HepG2 (cell line): ENCODE measurements around the gene ACTR3. TPM values are rescaled to one million over a fixed set of nuclear protein-coding genes. Genes with fewer than 3 reads are reported as not detected.

Experiments used
- ELF3 ChIP-seq: IDR thresholded peaks from 2 replicates; pipeline ENCODE4 v1.6.1; 2016; ENCODE audit warnings: missing genetic modification reagents, missing compliant biosample characterization
- FOXC1 ChIP-seq: sonication (generic); formaldehyde crosslinking; IDR thresholded peaks from 2 replicates; pipeline ENCODE4 v1.8.0; 2022; ENCODE audit warnings: mild to moderate bottlenecking, missing genetic modification reagents, borderline replicate concordance
- MAFK ChIP-seq, 2 experiments: IDR thresholded peaks in 1 of 2; conservative IDR thresholded peaks in 1 of 2; 2 replicates each; pipeline ENCODE4 v1.6.1; 2011; ENCODE audit warnings: improper control_type of control experiment in 2 of 2, low read length in 2 of 2
- MXI1 ChIP-seq: IDR thresholded peaks from 3 replicates; pipeline ENCODE4 v1.6.1; 2012; ENCODE audit warnings: low read depth, low read length, inconsistent platforms, borderline replicate concordance
- POGZ ChIP-seq: sonication (generic); formaldehyde crosslinking; IDR thresholded peaks from 2 replicates; pipeline ENCODE4 v1.4.0; 2020; ENCODE audit warnings: mild to moderate bottlenecking, missing genetic modification reagents
- POLR2AphosphoS2 ChIP-seq: IDR thresholded peaks from 2 replicates; pipeline ENCODE4 v1.6.1; 2011; ENCODE audit warnings: low read depth, low read length, improper control_type of control experiment
- POLR2G ChIP-seq: fragments of 200-400 bp; formaldehyde crosslinking; IDR thresholded peaks from 2 replicates; pipeline ENCODE4 v1.6.1; 2018; ENCODE audit warnings: mild to moderate bottlenecking, low read depth, low read length, moderate library complexity
- RARG ChIP-seq: sonication (generic); formaldehyde crosslinking; IDR thresholded peaks from 2 replicates; pipeline ENCODE4 v1.4.0; 2020; ENCODE audit warnings: low read depth, mild to moderate bottlenecking, missing genetic modification reagents
- SAP130 ChIP-seq: IDR thresholded peaks from 2 replicates; pipeline ENCODE4 v1.6.1; 2016; ENCODE audit warnings: low read depth
- SIN3A ChIP-seq: IDR thresholded peaks from 2 replicates; pipeline ENCODE4 v1.6.1; 2011; ENCODE audit warnings: low read depth, mild to moderate bottlenecking, control low read depth, low read length, borderline replicate concordance
- ZFP36L1 ChIP-seq: sonication (generic); formaldehyde crosslinking; IDR thresholded peaks from 2 replicates; pipeline ENCODE4 v1.8.0; 2022; ENCODE audit warnings: mild to moderate bottlenecking, missing genetic modification reagents, moderate library complexity
- ZKSCAN5 ChIP-seq: sonication (generic); formaldehyde crosslinking; IDR thresholded peaks from 2 replicates; pipeline ENCODE4 v1.5.1; 2020; ENCODE audit warnings: mild to moderate bottlenecking, missing genetic modification reagents
- ZNF335 ChIP-seq: sonication (generic); formaldehyde crosslinking; IDR thresholded peaks from 2 replicates; pipeline ENCODE4 v1.4.0; 2020; ENCODE audit warnings: missing genetic modification reagents
- ZNF562 ChIP-seq: sonication (generic); formaldehyde crosslinking; IDR thresholded peaks from 2 replicates; pipeline ENCODE4 v1.8.0; 2022; ENCODE audit warnings: missing genetic modification reagents, borderline replicate concordance
- ZNF749 ChIP-seq: sonication (generic); formaldehyde crosslinking; IDR thresholded peaks from 2 replicates; pipeline ENCODE4 v1.8.0; 2022; ENCODE audit warnings: mild to moderate bottlenecking, missing genetic modification reagents, moderate library complexity, borderline replicate concordance
- ZNF841 ChIP-seq: sonication (generic); formaldehyde crosslinking; IDR thresholded peaks from 2 replicates; pipeline ENCODE4 v1.8.1; 2023; ENCODE audit warnings: missing genetic modification reagents, borderline replicate concordance
- polyA plus RNA-seq, 8 experiments: library from polyadenylated mRNA; depleted of rRNA in 3 of 8; stranded (reverse) in 7 of 8; unstranded in 1 of 8; fragments of >200 nt; fragmentation: Illumina TruSeq in 4 of 8; extraction: Trizol in 4 of 8; gene quantifications; 2 replicates each; pipeline versions ENCODE4 v1.2.1 to v1.2.3, GENCODE V29; 2011 to 2016; ENCODE audit warnings: low read depth in 4 of 8, missing spikeins in 1 of 8, mixed read lengths in 1 of 8; ENCODE audit not compliant: insufficient read depth in 1 of 8
- total RNA-seq, 5 experiments: library from RNA; depleted of rRNA; stranded (reverse); fragments of >200 nt; fragmentation: Illumina TruSeq; extraction: Trizol; gene quantifications; 2 replicates each; pipeline ENCODE4 v1.2.3, GENCODE V29; 2016; ENCODE audit warnings: low read depth in 1 of 5
- TF ChIP-seq, protein P1 (sequence below): sonication (generic); formaldehyde crosslinking; IDR thresholded peaks from 2 replicates; pipeline ENCODE4 v1.8.1; 2022; ENCODE audit warnings: low read depth, mild to moderate bottlenecking, missing genetic modification reagents
- TF ChIP-seq, protein P2 (sequence below): sonication (generic); formaldehyde crosslinking; conservative IDR thresholded peaks from 2 replicates; pipeline ENCODE4 v1.4.0; 2020; ENCODE audit warnings: mild to moderate bottlenecking, missing genetic modification reagents, moderate library complexity
- TF ChIP-seq, protein P3 (sequence below): sonication (generic); formaldehyde crosslinking; IDR thresholded peaks from 2 replicates; pipeline ENCODE4 v1.4.0; 2020; ENCODE audit warnings: missing genetic modification reagents, borderline replicate concordance
- TF ChIP-seq, protein P4 (sequence below): sonication (generic); formaldehyde crosslinking; IDR thresholded peaks from 2 replicates; pipeline ENCODE4 v1.5.0; 2020; ENCODE audit warnings: missing genetic modification reagents

ACTR3 gene
- total and polyA plus RNA-seq, 2 of the 13 experiments (the other 11 are each of a cell fraction or from before 2014, with no cell fraction given): 123 to 225 TPM

DNA sequence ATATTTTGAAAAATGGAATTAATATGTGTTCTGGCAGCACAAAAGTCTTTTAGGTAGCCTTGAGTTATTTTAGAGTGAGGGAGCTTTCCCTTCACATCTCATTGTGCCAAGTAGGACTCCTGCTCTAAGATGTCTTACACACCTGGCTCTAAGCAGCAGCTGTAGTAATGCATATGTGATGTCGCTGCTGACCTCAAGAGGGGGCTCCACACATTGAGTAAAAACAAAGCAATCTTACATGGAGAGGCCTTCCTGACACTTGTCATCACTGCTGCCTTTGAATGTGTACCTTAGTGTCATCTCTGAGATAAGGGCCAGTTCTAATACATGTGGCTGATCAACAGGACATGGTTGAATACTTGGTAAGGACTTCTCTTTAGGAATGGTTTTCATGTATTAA is 75.8 kb downstream of the ACTR3 start (continued):
- TF ChIP-seq, protein P1, sequence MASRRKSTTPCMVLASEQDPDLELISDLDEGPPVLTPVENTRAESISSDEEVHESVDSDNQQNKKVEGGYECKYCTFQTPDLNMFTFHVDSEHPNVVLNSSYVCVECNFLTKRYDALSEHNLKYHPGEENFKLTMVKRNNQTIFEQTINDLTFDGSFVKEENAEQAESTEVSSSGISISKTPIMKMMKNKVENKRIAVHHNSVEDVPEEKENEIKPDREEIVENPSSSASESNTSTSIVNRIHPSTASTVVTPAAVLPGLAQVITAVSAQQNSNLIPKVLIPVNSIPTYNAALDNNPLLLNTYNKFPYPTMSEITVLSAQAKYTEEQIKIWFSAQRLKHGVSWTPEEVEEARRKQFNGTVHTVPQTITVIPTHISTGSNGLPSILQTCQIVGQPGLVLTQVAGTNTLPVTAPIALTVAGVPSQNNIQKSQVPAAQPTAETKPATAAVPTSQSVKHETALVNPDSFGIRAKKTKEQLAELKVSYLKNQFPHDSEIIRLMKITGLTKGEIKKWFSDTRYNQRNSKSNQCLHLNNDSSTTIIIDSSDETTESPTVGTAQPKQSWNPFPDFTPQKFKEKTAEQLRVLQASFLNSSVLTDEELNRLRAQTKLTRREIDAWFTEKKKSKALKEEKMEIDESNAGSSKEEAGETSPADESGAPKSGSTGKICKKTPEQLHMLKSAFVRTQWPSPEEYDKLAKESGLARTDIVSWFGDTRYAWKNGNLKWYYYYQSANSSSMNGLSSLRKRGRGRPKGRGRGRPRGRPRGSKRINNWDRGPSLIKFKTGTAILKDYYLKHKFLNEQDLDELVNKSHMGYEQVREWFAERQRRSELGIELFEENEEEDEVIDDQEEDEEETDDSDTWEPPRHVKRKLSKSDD (CRISPR knock-in tag): 0 out of 2 replicates have a peak, but pooled peaks have one; percentile 20
- TF ChIP-seq, protein P2, sequence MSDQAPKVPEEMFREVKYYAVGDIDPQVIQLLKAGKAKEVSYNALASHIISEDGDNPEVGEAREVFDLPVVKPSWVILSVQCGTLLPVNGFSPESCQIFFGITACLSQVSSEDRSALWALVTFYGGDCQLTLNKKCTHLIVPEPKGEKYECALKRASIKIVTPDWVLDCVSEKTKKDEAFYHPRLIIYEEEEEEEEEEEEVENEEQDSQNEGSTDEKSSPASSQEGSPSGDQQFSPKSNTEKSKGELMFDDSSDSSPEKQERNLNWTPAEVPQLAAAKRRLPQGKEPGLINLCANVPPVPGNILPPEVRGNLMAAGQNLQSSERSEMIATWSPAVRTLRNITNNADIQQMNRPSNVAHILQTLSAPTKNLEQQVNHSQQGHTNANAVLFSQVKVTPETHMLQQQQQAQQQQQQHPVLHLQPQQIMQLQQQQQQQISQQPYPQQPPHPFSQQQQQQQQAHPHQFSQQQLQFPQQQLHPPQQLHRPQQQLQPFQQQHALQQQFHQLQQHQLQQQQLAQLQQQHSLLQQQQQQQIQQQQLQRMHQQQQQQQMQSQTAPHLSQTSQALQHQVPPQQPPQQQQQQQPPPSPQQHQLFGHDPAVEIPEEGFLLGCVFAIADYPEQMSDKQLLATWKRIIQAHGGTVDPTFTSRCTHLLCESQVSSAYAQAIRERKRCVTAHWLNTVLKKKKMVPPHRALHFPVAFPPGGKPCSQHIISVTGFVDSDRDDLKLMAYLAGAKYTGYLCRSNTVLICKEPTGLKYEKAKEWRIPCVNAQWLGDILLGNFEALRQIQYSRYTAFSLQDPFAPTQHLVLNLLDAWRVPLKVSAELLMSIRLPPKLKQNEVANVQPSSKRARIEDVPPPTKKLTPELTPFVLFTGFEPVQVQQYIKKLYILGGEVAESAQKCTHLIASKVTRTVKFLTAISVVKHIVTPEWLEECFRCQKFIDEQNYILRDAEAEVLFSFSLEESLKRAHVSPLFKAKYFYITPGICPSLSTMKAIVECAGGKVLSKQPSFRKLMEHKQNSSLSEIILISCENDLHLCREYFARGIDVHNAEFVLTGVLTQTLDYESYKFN (CRISPR knock-in tag): no peak
- TF ChIP-seq ZNF562 (CRISPR knock-in tag): no peak
- peak; percentile 25; the same call in 1 of the 2 replicates for TF ChIP-seq ZNF335 (CRISPR knock-in tag)
- peak; percentile 19; the same call in 1 of the 3 replicates for TF ChIP-seq MXI1
- TF ChIP-seq, protein P3, sequence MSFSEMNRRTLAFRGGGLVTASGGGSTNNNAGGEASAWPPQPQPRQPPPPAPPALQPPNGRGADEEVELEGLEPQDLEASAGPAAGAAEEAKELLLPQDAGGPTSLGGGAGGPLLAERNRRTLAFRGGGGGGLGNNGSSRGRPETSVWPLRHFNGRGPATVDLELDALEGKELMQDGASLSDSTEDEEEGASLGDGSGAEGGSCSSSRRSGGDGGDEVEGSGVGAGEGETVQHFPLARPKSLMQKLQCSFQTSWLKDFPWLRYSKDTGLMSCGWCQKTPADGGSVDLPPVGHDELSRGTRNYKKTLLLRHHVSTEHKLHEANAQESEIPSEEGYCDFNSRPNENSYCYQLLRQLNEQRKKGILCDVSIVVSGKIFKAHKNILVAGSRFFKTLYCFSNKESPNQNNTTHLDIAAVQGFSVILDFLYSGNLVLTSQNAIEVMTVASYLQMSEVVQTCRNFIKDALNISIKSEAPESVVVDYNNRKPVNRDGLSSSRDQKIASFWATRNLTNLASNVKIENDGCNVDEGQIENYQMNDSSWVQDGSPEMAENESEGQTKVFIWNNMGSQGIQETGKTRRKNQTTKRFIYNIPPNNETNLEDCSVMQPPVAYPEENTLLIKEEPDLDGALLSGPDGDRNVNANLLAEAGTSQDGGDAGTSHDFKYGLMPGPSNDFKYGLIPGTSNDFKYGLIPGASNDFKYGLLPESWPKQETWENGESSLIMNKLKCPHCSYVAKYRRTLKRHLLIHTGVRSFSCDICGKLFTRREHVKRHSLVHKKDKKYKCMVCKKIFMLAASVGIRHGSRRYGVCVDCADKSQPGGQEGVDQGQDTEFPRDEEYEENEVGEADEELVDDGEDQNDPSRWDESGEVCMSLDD (CRISPR knock-in tag): no peak
- TF ChIP-seq ZKSCAN5 (CRISPR knock-in tag): no peak
- TF ChIP-seq, protein P4, sequence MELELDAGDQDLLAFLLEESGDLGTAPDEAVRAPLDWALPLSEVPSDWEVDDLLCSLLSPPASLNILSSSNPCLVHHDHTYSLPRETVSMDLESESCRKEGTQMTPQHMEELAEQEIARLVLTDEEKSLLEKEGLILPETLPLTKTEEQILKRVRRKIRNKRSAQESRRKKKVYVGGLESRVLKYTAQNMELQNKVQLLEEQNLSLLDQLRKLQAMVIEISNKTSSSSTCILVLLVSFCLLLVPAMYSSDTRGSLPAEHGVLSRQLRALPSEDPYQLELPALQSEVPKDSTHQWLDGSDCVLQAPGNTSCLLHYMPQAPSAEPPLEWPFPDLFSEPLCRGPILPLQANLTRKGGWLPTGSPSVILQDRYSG (CRISPR knock-in tag): no peak
- no peak for TF ChIP-seq RARG (CRISPR knock-in tag)
- peak; percentile 73 for TF ChIP-seq POGZ
- peak; percentile 77 for TF ChIP-seq POLR2AphosphoS2
- TF ChIP-seq POLR2G: peak; percentile 45; the same call in 1 of the 2 replicates
- TF ChIP-seq ZNF749 (CRISPR knock-in tag): peak; percentile 55; the same call in 1 of the 2 replicates
- TF ChIP-seq MAFK (conservative IDR thresholded peaks at IDR 0.05 in 1 of 2, IDR thresholded peaks at IDR 0.05 in 1 of 2; ENCODE audit: low read length in 2 of 2): no peak
- TF ChIP-seq ZFP36L1 (CRISPR knock-in tag): 0 out of 2 replicates have a peak, but pooled peaks have one; percentile 71
- TF ChIP-seq FOXC1 (CRISPR knock-in tag): no peak
- TF ChIP-seq ELF3 (CRISPR knock-in tag): peak; percentile 56
- TF ChIP-seq SIN3A: no peak
- no peak for TF ChIP-seq ZNF841
- TF ChIP-seq SAP130 (CRISPR knock-in tag): peak; percentile 89
